PC-3 (cell line): ENCODE measurements around the gene KHNYN.

Experiments
- EZH2 ChIP-seq: fragments of 300-600 bp; sonication (generic); IDR thresholded peaks from one replicate; pipeline ENCODE4 v1.6.1; 2017; ENCODE audit warnings: antibody characterized with exemption, mild to moderate bottlenecking, low read length; ENCODE audit not compliant: unreplicated experiment
- TF ChIP-seq, protein P1 (sequence below): fragments of 300-600 bp; sonication (generic); conservative IDR thresholded peaks from 2 replicates; pipeline ENCODE4 v1.5.1; 2017; ENCODE audit warnings: antibody characterized with exemption, low read depth, mild to moderate bottlenecking, low read length

DNA sequence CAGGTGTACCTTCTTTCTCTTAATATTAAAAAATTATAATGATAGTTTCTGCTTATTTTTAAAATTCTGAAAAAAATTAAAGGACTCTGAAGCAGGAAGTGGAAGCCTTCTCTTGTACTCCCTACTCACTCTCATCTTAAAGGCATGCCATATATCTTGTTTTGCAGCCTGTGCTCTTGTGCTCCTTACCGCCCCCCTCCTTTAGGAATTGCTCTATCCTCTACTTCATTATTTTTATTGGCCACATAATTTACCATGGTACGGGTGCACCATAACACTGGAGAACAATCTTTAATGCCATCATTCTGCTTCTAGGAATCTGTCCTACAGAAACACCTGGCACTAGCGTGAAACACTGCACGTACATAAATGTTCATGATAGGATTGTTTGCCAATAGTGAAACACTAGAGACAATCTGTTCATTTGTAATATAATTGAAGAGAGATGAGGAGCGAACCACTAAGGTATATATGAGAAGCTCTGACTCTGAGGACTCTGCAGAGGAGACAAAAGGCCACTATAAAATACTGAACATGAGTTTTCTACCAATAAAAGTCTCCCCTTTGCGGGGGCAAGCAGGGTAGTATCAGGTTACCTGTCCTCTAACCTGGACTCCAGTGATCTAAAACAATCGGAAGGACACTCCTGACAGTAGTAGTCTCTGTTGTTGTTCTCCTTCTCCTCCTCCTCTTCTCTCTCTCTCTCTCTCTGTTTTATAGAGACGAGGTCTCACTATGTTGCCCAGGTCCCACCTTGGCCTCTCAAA, 37.2 kb upstream of the KHNYN start:
- TF ChIP-seq, protein P1, sequence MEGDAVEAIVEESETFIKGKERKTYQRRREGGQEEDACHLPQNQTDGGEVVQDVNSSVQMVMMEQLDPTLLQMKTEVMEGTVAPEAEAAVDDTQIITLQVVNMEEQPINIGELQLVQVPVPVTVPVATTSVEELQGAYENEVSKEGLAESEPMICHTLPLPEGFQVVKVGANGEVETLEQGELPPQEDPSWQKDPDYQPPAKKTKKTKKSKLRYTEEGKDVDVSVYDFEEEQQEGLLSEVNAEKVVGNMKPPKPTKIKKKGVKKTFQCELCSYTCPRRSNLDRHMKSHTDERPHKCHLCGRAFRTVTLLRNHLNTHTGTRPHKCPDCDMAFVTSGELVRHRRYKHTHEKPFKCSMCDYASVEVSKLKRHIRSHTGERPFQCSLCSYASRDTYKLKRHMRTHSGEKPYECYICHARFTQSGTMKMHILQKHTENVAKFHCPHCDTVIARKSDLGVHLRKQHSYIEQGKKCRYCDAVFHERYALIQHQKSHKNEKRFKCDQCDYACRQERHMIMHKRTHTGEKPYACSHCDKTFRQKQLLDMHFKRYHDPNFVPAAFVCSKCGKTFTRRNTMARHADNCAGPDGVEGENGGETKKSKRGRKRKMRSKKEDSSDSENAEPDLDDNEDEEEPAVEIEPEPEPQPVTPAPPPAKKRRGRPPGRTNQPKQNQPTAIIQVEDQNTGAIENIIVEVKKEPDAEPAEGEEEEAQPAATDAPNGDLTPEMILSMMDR: peak; percentile 51; the same call in 1 of the 2 replicates
- TF ChIP-seq EZH2: no peak
